Endothelial cell (in vitro differentiated cells): Measurements from ENCODE around the gene ALDOB. TPM values are rescaled to one million over a fixed set of nuclear protein-coding genes. Genes with fewer than 3 reads are reported as not detected.

ENCODE experiments used
- DNase-seq: peaks from one replicate; pipeline ENCODE4 v3.0.0; 2021; ENCODE audit warnings: low spot score
- H3K27ac Mint-ChIP-seq: one replicate; pipeline ENCODE4 v1.8.0; 2021; ENCODE audit warnings: mixed read lengths, inconsistent platforms; ENCODE audit not compliant: unreplicated experiment
- H3K27me3 Mint-ChIP-seq: one replicate; pipeline ENCODE4 v1.8.0; 2021; ENCODE audit warnings: mild to moderate bottlenecking, moderate library complexity, mixed read lengths, inconsistent platforms; ENCODE audit not compliant: unreplicated experiment
- H3K36me3 Mint-ChIP-seq: one replicate; pipeline ENCODE4 v1.8.0; 2021; ENCODE audit warnings: mild to moderate bottlenecking, low read depth, mixed read lengths, inconsistent platforms; ENCODE audit not compliant: unreplicated experiment
- H3K4me1 Mint-ChIP-seq: one replicate; pipeline ENCODE4 v1.8.0; 2021; ENCODE audit warnings: mild to moderate bottlenecking, mixed read lengths, inconsistent platforms; ENCODE audit not compliant: unreplicated experiment
- H3K4me3 Mint-ChIP-seq: one replicate; pipeline ENCODE4 v1.8.0; 2021; ENCODE audit warnings: mild to moderate bottlenecking, mixed read lengths, inconsistent platforms; ENCODE audit not compliant: unreplicated experiment
- H3K9me3 Mint-ChIP-seq: one replicate; pipeline ENCODE4 v1.8.0; 2021; ENCODE audit warnings: mixed read lengths, inconsistent platforms; ENCODE audit not compliant: unreplicated experiment
- total RNA-seq: library from RNA; stranded (reverse); fragmentation: NEBNext Ultra II Directional; extraction: Animal tissue kit (Norgen Biotek cat#: 25700); gene quantifications from one replicate; pipeline ENCODE4 v1.2.1, GENCODE V29; 2021; ENCODE audit not compliant: unreplicated experiment
- TF ChIP-seq, protein P1 (sequence below): fragments of 200-600 bp; sonication (generic); IDR thresholded peaks from one replicate; pipeline ENCODE4 v1.5.0; 2021; ENCODE audit warnings: antibody characterized with exemption; ENCODE audit not compliant: unreplicated experiment

Gene ALDOB
- total RNA-seq, 1 donor from 2014 or later: 0.31 TPM

GRCh38 chr9:101427957-101428655 lies 7.5 kb downstream of the ALDOB start:
- Mint-ChIP-seq H3K4me1 (no peaks in the 10 kb centered on the region), H3K36me3 (peaks cover 4% of the 10 kb centered on the region), H3K27me3 (peaks cover 1% of the 10 kb centered on the region), H3K4me3 (no peak overlapping the region), H3K27ac (no peak overlapping the region), H3K9me3 (no peaks in the 10 kb centered on the region)
- TF ChIP-seq, protein P1, sequence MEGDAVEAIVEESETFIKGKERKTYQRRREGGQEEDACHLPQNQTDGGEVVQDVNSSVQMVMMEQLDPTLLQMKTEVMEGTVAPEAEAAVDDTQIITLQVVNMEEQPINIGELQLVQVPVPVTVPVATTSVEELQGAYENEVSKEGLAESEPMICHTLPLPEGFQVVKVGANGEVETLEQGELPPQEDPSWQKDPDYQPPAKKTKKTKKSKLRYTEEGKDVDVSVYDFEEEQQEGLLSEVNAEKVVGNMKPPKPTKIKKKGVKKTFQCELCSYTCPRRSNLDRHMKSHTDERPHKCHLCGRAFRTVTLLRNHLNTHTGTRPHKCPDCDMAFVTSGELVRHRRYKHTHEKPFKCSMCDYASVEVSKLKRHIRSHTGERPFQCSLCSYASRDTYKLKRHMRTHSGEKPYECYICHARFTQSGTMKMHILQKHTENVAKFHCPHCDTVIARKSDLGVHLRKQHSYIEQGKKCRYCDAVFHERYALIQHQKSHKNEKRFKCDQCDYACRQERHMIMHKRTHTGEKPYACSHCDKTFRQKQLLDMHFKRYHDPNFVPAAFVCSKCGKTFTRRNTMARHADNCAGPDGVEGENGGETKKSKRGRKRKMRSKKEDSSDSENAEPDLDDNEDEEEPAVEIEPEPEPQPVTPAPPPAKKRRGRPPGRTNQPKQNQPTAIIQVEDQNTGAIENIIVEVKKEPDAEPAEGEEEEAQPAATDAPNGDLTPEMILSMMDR: no peak
- DNase-seq: no peak

- peaks cover 1% of the 10 kb centered on the region for H3K27me3 Mint-ChIP-seq
- no peak overlapping the region for H3K4me3 Mint-ChIP-seq
- no peaks in the 10 kb centered on the region for H3K9me3 Mint-ChIP-seq
These were observed 8.2 kb downstream of the ALDOB start for GRCh38 chr9:101427358-101427757.

DNA sequence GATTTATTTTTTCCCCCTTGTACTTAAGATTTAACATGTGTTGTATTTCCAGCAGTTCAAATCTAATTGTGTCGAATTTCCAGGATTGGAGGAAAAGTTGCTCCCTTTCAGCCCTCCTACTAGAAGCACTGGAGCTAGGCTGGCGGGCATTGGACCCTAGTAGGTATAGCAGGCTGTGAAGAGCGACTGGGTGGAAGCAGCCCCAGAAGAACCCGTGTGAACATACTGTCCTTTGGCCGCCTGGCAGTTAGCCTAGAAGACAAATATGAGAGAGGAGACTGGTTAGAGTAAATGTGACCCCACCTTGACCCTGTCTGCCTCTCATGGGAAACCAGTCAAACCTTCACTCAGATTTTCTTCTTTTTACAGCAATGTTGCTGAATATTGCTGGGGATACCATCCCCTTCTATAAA lies 13.9 kb downstream of the ALDOB start:
- peaks cover 5% of the 10 kb centered on the region for H3K4me1 Mint-ChIP-seq
- TF ChIP-seq, protein P1: no peak
- H3K27ac Mint-ChIP-seq: no peak overlapping the region
- H3K9me3 Mint-ChIP-seq: no peaks in the 10 kb centered on the region
- no peak overlapping the region for H3K4me3 Mint-ChIP-seq
- peaks cover 1% of the 10 kb centered on the region for H3K27me3 Mint-ChIP-seq
- DNase-seq: no peak
- no peaks in the 10 kb centered on the region for H3K36me3 Mint-ChIP-seq

More at GRCh38 chr9:101427358-101427757, 8.2 kb downstream of the ALDOB start:
- no peak for DNase-seq
- Mint-ChIP-seq H3K36me3 (peaks cover 4% of the 10 kb centered on the region), H3K27ac (no peak overlapping the region), H3K4me1 (no peaks in the 10 kb centered on the region)
- TF ChIP-seq, protein P1: no peak

DNA sequence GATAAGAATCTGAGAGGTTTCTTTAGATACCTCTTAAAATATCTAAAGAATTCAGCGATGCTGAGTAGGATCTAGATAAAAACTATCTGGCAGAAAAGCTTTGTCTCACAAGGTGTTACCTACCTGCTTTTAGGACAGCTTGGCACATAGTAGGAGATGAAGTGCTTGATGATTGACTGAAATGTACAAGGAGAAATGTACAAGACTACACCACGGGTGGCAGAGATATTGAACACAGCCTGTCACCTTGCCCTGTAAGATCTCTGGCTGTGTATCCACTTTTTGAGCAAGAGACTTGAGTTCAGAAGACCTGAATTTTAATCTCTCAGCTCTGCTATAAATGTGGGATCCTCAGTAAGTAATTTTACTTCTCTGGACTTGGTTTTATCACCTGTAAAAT lies 15.7 kb downstream of the ALDOB start:
- no peak overlapping the region for H3K4me3 Mint-ChIP-seq
- H3K27ac Mint-ChIP-seq: no peak overlapping the region
- no peak for DNase-seq
- peaks cover 5% of the 10 kb centered on the region for H3K4me1 Mint-ChIP-seq
- H3K36me3 Mint-ChIP-seq: no peaks in the 10 kb centered on the region
- TF ChIP-seq, protein P1: no peak
- peaks cover 1% of the 10 kb centered on the region for H3K27me3 Mint-ChIP-seq
- H3K9me3 Mint-ChIP-seq: no peaks in the 10 kb centered on the region
